GM19238 (cell line): ENCODE results near the gene HECW1.
"Not testable (repeated sequence)": the region's sequence is repeated elsewhere in the genome, so short reads cannot be mapped to it uniquely, and the experiment has no call there.

ENCODE experiments used
- DNase-seq: peaks from one replicate; pipeline ENCODE4 v3.0.0; 2011; ENCODE audit warnings: low spot score; ENCODE audit not compliant: insufficient read length

HECW1 gene

DNA sequence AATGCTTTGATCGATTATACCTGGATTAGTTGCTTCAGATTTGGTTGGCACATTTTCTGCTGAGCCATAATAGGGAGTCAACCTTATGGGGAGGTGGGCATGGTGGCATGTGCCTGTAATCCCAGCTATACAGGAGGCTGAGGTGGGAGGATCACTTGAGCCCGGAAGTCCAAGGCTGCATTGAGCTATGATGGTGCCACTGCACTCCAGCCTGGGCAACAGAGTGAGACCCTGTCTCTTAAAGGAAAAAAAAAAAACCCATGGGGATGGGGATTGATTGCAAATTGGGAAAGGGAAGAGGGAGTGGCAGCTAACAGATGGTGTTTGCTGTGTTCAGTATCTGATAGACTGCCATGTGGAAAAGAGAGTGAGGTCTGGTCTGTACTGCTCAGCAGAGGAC is 481.6 kb downstream of the HECW1 start:
- DNase-seq: no peak

DNA sequence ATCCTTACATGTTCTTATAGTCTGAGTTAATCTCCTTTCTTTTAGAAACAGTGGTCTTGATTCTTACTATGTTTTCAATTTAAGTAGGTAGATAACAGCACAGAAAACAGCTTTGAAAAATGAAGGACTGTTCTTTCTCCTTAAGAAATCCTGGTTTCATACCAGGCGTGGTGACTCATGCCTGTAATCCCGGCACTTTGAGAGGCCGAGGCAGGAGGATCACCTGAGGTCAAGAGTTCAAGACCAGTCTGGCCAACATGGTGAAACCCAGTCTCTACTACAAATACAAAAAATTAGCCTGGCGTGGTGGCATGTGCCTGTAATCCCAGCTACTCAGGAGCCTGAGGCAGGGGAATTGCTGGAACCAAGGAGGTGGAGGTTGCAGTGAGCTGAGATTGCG is 484.0 kb downstream of the HECW1 start:
- not testable (repeated sequence) for DNase-seq

DNA sequence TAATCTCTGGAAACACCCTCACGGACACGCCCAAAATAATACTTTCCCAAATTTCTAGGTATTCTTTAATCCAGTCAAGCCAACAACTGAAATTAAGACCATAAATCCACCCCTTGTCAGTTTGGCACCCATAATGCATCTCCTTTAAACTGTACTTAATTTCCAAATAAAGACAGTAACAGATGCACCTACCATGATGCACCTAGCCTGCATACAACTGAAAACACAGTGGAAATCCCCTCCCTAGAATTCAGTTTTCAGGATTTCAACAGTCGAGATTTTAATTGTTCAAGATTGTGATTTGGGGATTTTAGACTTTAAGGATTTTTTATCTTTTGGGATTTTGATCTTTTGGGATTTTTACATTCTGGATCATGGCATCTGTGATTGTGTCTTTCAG is 487.6 kb downstream of the HECW1 start:
- no peak for DNase-seq

DNA sequence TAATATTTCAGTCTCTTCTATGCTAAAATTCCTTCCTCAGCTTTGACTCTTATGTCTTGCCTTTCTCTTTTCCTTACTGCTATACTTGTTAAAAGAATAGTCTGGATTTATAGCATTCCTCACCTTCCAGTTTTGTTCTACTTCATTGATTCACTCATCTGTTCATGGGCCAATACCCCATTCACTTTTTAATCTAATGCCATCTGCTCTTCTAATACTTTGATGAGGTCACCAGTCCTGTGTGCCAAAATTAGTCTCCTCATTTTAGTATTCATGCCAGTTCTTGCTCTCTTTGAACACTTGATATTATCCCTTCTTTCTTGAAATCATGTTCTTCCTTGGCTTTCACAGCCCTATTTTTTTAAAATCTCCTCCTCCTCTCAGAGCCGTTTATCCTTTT is 489.8 kb downstream of the HECW1 start:
- DNase-seq: no peak

DNA sequence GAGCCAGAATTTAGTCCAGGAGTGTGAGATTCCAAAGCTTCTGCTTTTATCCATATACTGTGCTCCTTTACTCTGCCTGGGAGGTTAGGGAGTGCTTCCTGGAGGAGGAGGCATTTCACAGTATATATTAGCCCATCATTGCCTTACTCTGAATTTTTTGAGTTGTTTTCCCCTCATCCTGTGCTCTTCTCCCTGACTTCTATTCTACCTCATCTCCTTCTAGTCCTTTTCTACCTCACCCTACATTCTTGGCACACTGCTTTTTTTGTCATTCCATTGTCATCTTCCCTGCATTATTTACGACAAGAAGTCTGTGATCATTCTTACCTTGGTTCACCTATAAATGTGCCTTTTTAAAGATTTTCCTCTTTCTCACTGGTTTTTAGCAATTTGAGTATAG is 491.8 kb downstream of the HECW1 start:
- no peak for DNase-seq

DNA sequence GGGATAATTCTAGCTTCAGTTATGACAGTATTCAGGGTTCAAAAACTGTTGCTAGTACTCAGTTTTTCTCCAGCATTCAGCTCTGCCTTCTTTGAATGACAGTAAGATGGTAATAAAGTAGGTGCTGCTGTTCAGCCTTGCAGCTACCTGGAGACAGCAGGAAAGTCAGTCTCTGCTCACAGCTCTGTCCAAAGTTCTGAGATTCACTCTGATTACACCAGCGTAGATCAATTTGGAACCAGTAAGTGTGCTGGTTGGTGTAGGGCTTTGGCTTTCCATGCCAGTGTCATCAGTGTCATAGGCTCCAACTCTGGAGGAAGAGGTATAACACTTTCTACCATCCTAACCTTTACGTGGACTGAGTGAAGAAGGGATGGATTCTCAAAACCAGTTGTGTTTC is 496.6 kb downstream of the HECW1 start:
- DNase-seq: no peak

DNA sequence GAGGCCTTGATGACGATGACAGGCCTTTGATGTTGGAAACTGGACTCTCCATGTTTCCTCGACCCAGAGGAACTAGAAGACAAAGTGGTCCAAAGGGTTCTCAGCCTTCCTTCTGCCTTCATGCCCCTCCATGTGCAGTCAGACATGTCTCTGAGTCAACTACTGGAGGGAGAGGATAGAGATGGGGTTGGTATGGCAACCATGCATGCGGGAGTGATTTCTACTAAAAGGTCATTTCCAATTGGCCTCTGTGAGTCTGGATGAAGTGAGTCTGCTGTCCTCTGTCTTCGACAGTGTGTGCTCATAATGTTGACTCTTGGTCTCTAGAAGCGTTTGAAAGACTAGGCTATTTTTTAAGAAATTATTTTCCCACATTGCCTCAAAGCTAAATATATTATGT is 499.7 kb downstream of the HECW1 start:
- DNase-seq: no peak

DNA sequence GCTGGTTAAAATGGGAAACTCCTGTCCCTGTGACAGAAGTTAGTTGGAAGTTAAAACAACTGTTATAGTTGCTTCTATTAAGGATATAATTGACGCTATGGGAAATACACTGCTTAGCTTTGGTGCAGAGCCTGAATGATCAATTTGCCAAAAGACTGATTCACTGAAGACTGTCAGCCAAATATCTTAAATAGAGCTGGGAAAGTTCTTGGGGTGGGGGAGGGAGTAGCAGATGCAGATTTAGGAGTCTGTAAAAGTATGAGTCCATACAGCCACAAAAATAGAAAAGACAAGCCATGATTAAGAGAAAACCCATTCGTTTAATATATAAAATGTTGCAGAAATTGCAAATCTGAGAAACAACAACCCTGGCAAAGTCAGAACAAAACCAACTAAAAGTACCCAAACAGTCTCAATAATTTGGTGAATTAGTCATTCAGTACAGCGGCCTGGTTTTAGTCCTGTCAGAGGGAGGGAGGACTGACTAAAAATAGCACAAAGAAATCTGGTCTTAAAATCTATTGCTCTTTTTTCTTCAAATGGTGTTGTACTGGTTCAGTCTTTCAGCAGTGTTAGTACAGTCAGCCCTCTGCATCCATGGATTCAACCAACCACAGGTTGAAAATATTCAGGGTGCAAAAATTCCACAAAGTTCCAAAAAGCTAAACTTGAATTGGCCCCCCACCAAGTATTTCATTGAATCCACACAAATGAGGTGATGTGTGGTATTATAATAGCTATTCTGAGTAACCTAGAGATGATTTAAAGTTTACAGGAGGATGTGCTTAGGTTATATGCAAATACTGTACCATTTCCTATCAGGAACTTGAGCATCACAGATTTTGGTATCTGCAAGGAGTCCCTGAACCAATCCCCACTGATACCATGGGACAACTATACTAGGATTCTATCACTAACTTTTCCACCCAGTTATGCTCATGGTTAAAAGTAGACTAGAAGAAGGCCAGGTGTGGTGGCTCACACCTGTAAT is 500.4 kb downstream of the HECW1 start:
- peak; percentile 13 for DNase-seq
